Neural progenitor cell (in vitro differentiated cells): ENCODE results near the gene ZBTB7A.
"Not testable (repeated sequence)": the region's sequence is repeated elsewhere in the genome, so short reads cannot be mapped to it uniquely, and the experiment has no call there.

Source experiments
- EZH2phosphoT487 ChIP-seq: fragments of 200-600 bp; sonication (generic); IDR thresholded peaks from 2 replicates; pipeline ENCODE4 v1.6.1; 2017; ENCODE audit warnings: antibody characterized with exemption
- TF ChIP-seq, protein P1 (sequence below): fragments of 200-600 bp; sonication (generic); IDR thresholded peaks from 2 replicates; pipeline ENCODE4 v1.5.1; 2017; ENCODE audit warnings: antibody characterized with exemption, mild to moderate bottlenecking

DNA sequence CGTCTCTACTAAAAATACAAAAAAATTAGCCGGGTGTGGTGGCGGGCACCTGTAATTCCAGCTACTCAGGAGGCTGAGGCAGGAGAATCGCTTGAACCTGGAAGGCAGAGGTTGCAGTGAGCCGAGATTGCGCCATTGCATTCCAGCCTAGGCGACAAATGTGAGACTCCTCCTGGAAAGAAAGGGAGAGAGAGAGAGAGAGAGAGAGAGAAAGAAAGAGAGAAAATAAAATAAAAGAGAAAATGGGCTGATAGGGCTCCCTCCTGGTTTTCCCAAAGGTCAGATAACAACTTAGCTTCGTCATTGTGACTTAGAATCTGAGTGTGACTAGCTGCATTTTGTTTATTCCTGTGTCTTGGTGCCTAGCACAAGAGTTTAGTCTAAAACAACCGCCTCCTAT lies 61.3 kb downstream of the ZBTB7A start:
- TF ChIP-seq, protein P1, sequence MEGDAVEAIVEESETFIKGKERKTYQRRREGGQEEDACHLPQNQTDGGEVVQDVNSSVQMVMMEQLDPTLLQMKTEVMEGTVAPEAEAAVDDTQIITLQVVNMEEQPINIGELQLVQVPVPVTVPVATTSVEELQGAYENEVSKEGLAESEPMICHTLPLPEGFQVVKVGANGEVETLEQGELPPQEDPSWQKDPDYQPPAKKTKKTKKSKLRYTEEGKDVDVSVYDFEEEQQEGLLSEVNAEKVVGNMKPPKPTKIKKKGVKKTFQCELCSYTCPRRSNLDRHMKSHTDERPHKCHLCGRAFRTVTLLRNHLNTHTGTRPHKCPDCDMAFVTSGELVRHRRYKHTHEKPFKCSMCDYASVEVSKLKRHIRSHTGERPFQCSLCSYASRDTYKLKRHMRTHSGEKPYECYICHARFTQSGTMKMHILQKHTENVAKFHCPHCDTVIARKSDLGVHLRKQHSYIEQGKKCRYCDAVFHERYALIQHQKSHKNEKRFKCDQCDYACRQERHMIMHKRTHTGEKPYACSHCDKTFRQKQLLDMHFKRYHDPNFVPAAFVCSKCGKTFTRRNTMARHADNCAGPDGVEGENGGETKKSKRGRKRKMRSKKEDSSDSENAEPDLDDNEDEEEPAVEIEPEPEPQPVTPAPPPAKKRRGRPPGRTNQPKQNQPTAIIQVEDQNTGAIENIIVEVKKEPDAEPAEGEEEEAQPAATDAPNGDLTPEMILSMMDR: not testable (repeated sequence)
- not testable (repeated sequence) for TF ChIP-seq EZH2phosphoT487
